Small intestine (tissue), 16 donors: Measurements from ENCODE around the gene CASS4. TPM values are rescaled to one million over a fixed set of nuclear protein-coding genes. Genes with fewer than 3 reads are reported as not detected.

ENCODE experiments used
- DNase-seq, 2 donors: peaks; one replicate each; pipeline versions ENCODE4 v3.0.0 to v3.0.0-alpha.2; 2013
- FAIRE-seq: peaks from 2 replicates; lab custom pipeline; 2012; peaks lifted over from hg19 to GRCh38; lab: Jason Lieb, UNC
- H3K27ac ChIP-seq, 3 donors: one replicate each; pipeline ENCODE4 v1.5.1; 2013; ENCODE audit warnings: low read length in 2 of 3, mild to moderate bottlenecking in 2 of 3, control low read depth in 1 of 3, inconsistent platforms in 1 of 3, low read depth in 1 of 3, moderate library complexity in 1 of 3
- H3K27me3 ChIP-seq, 3 donors: one replicate each; pipeline ENCODE4 v1.6.1; 2013; ENCODE audit warnings: low read length in 3 of 3, inconsistent platforms in 1 of 3; ENCODE audit not compliant: control insufficient read depth in 3 of 3, insufficient read depth in 3 of 3
- H3K36me3 ChIP-seq, 3 donors: one replicate each; pipeline ENCODE4 v1.6.1; 2013; ENCODE audit warnings: low read length in 3 of 3, inconsistent platforms in 1 of 3, low read depth in 1 of 3, mild to moderate bottlenecking in 1 of 3, moderate library complexity in 1 of 3; ENCODE audit not compliant: control insufficient read depth in 3 of 3, insufficient read depth in 2 of 3
- H3K4me1 ChIP-seq, 3 donors: one replicate each; pipeline ENCODE4 v1.6.1; 2013; ENCODE audit warnings: low read length in 2 of 3, inconsistent platforms in 1 of 3, low read depth in 1 of 3, mild to moderate bottlenecking in 1 of 3, moderate library complexity in 1 of 3; ENCODE audit not compliant: control insufficient read depth in 3 of 3, insufficient read depth in 2 of 3
- H3K4me3 ChIP-seq, 3 donors: one replicate each; pipeline ENCODE4 v1.5.1; 2013; ENCODE audit warnings: low read length in 3 of 3, control low read depth in 1 of 3, inconsistent platforms in 1 of 3, low read depth in 1 of 3, mild to moderate bottlenecking in 1 of 3, moderate library complexity in 1 of 3
- H3K9me3 ChIP-seq, 2 donors: one replicate each; pipeline ENCODE4 v1.6.1; 2013; ENCODE audit warnings: low read depth in 1 of 2, low read length in 1 of 2; ENCODE audit not compliant: control insufficient read depth in 2 of 2, insufficient read depth in 1 of 2
- WGBS, 3 donors: extraction: QIAGEN DNeasy Blood & Tissue Kit; methylation state at CpG; one replicate each; pipeline ENCODE4 v1.1.7; 2013; 5-methylcytosine and 5-hydroxymethylcytosine counted together
- long read RNA-seq, 10 donors: transcript quantifications; one replicate each; lab custom pipeline, GENCODE V29; 2026
- polyA plus RNA-seq, 4 donors: library from polyadenylated mRNA; stranded (reverse) in 3 of 4; unstranded in 1 of 4; fragments of 200-250 nt in 3 of 4; fragments of 120-200 nt in 1 of 4; gene quantifications; one replicate each; pipeline versions ENCODE4 v1.2.1 to v1.2.3, GENCODE V29; 2013
- donor health status: healthy with polysubstance abuse.
- donor health status: control.
- donor health status: control.
- donor health status: Bipolar disorder and iron deficiency.
- donor health status: healthy.

CASS4 gene
- polyA plus RNA-seq = 1 to 10 TPM in 2 of 4 donors, under 1 TPM in 1, not detected in 1; 0.70 to 1.5 (median 1.1) TPM
- long read RNA-seq, donor 1, partial matches to known transcripts = 0 of 1 reads
- long read RNA-seq, donor 1, other reads (novel, unspliced or antisense) = 0 of 1 reads
- long read RNA-seq, donor 2 = 0 reads
- long read RNA-seq, donor 3 = 0 reads
- long read RNA-seq, donor 4 = 0 reads
- long read RNA-seq, donor 5 = 0 reads
- long read RNA-seq, donor 6, partial matches to known transcripts = 0 of 1 reads
- long read RNA-seq, donor 6, other reads (novel, unspliced or antisense) = 0 of 1 reads
- long read RNA-seq, donor 7 = 0 reads
- long read RNA-seq, donor 8 = 0 reads
- long read RNA-seq, donor 9 = 0 reads
- long read RNA-seq, donor 10 = 0 reads

GRCh38 chr20:56411759-56412472, at the start of gene CASS4:
Gene CASS4, plus strand, starts transcription at chr20:56412260. Its CDS starts 199 bp downstream, at chr20:56412459.
- FAIRE-seq (no peak), DNase-seq (peak; percentile 54 to 67)
- Histone ChIP-seq H3K27ac (peak within 1 kb of the TSS; percentile 15 to 86 (median 39)), H3K4me1 (peaks cover 0 to 3% (median 0%) of the 10 kb centered on the region in 3 donors), H3K4me3 (peak within 1 kb of the TSS in 2 of 3 donors; percentile 7 to 26), H3K9me3 (no peaks in the 10 kb centered on the region), H3K27me3 (no peaks in the 10 kb centered on the region), H3K36me3 (peaks cover 6 to 16% (median 8%) of the 10 kb centered on the region in 3 donors)
- WGBS, 3 donors = 13 to 15% (median 15%) methylated on average over 10 of the region's 10 CpGs

GRCh38 chr20:56362833-56363413, 49.1 kb upstream of the CASS4 start:
- Histone ChIP-seq H3K27me3 (no peaks in the 10 kb centered on the region), H3K27ac (no peak overlapping the region), H3K36me3 (peaks cover 0 to 23% (median 0%) of the 10 kb centered on the region in 3 donors), H3K4me3 (no peak overlapping the region), H3K4me1 (no peaks in the 10 kb centered on the region), H3K9me3 (no peaks in the 10 kb centered on the region)
- DNase-seq (no peak), FAIRE-seq (no peak)
- WGBS, 3 donors = 47 to 54% (median 51%) methylated on average over 8 of the region's 8 CpGs

GRCh38 chr20:56363491-56363890, 48.6 kb upstream of the CASS4 start:
- H3K4me1 ChIP-seq = no peaks in the 10 kb centered on the region
- FAIRE-seq = no peak

GRCh38 chr20:56368351-56369134, 43.5 kb upstream of the CASS4 start:
- FAIRE-seq (no peak), DNase-seq (no peak)
- peaks cover 0 to 21% (median 6%) of the 10 kb centered on the region in 3 donors for H3K36me3 ChIP-seq
- H3K27ac ChIP-seq = no peak overlapping the region
- no peaks in the 10 kb centered on the region for H3K9me3 ChIP-seq
- WGBS, 3 donors = 80 to 82% (median 82%) methylated on average over 6 of the region's 6 CpGs
- no peak overlapping the region for H3K4me3 ChIP-seq
- H3K27me3 ChIP-seq = no peaks in the 10 kb centered on the region
- no peaks in the 10 kb centered on the region for H3K4me1 ChIP-seq

More at GRCh38 chr20:56363491-56363890, 48.6 kb upstream of the CASS4 start:
- Histone ChIP-seq H3K36me3 (peaks cover 0 to 23% (median 0%) of the 10 kb centered on the region in 3 donors), H3K27ac (no peak overlapping the region), H3K27me3 (no peaks in the 10 kb centered on the region), H3K4me3 (no peak overlapping the region), H3K9me3 (no peaks in the 10 kb centered on the region)
- no peak for DNase-seq
- WGBS, 3 donors = 91 to 95% (median 94%) methylated on average over 6 of the region's 6 CpGs

- Histone ChIP-seq H3K4me3 (no peak overlapping the region), H3K27ac (no peak overlapping the region), H3K4me1 (no peaks in the 10 kb centered on the region), H3K9me3 (no peaks in the 10 kb centered on the region), H3K36me3 (peaks cover 2 to 21% (median 6%) of the 10 kb centered on the region in 3 donors), H3K27me3 (no peaks in the 10 kb centered on the region)
- FAIRE-seq = no peak
- no peak for DNase-seq
- 86 to 97% (median 89%) methylated on average over 4 of the region's 4 CpGs for WGBS, 3 donors
Measured at GRCh38 chr20:56369179-56369578, 42.9 kb upstream of the CASS4 start.

GRCh38 chr20:56371977-56372376, 40.1 kb upstream of the CASS4 start:
- DNase-seq = no peak

GRCh38 chr20:56372850-56373249, 39.2 kb upstream of the CASS4 start:
- no peaks in the 10 kb centered on the region for H3K27me3 ChIP-seq
- no peaks in the 10 kb centered on the region for H3K9me3 ChIP-seq
- H3K36me3 ChIP-seq = peaks cover 5 to 18% (median 6%) of the 10 kb centered on the region in 3 donors
- H3K4me3 ChIP-seq = no peak overlapping the region
- 55 to 90% (median 78%) methylated on average over 1 of the region's 1 CpG for WGBS, 3 donors
- no peak overlapping the region for H3K27ac ChIP-seq
- DNase-seq (no peak), FAIRE-seq (no peak)
- no peaks in the 10 kb centered on the region for H3K4me1 ChIP-seq

More at GRCh38 chr20:56371977-56372376, 40.1 kb upstream of the CASS4 start:
- no peak for FAIRE-seq
- 94 to 95% (median 94%) methylated on average over 11 of the region's 11 CpGs for WGBS, 3 donors
- H3K36me3 ChIP-seq = peaks cover 5 to 21% (median 6%) of the 10 kb centered on the region in 3 donors
- no peaks in the 10 kb centered on the region for H3K9me3 ChIP-seq
- no peak overlapping the region for H3K4me3 ChIP-seq
- no peak overlapping the region for H3K27ac ChIP-seq
- no peaks in the 10 kb centered on the region for H3K4me1 ChIP-seq
- no peaks in the 10 kb centered on the region for H3K27me3 ChIP-seq
